ENCODE measurements around the gene FYCO1. TPM values are rescaled to one million over a fixed set of nuclear protein-coding genes. Genes with fewer than 3 reads are reported as not detected.
A peak's percentile ranks its signal among the peaks of the same experiment; 100 is the strongest.

FYCO1 gene
- total and polyA plus RNA-seq, 9 of the 15 experiments (the other 6 are each of a cell fraction or from before 2014, with no cell fraction given): 2.1 to 13.8 (median 7.4) TPM

DNA sequence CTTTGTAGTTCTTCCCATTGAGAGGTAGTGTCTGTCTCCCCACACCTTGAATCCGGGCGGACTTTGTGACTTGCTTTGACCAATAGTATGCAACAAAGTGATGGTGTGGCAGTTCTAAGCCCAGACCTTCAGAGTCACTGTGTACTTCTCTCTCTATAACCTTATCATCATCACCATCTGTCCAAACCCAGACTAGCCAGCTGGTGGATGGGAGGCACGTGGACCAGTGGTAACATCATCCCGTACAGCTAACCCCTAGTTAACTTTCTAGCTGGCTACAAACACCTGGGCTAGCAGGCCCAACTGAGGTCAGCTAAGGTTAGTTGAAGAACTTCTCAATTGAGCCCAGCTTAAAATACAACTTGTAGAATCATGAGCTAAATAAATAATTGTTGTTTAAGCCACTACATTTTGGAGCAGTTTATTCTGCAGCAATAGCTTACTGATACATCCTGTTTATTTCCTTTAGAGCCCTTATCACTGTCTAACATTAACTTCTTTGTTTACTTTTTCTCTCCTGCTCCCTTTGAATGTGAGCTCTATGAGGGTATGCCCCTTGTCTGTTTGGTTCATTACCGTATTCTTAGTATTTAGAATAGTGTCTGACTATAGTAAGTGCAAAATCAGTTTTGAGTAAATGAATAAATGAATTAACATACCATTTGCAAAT lies 120.8 kb downstream of the FYCO1 start:
- H3K79me2 ChIP-seq (ENCODE audit: control insufficient read depth, insufficient read depth, low read length): no peaks in the 10 kb centered on the region
- peak; percentile 68 for FAIRE-seq
- BruUV-seq (replicated peaks): no TSS peak
- peak; percentile 69 for ATAC-seq
- no peaks in the 10 kb centered on the region for H3K9me1 ChIP-seq (ENCODE audit: control insufficient read depth, insufficient read depth, low read length)
- DNase-seq (ENCODE audit: extremely low read depth in 1 of 4, low spot score in 3 of 4): peak; percentile 30 to 58 (median 40)
- no peaks in the 10 kb centered on the region for H4K20me1 ChIP-seq (replicated peaks; ENCODE audit: control insufficient read depth, insufficient read depth, low read length)
- intact Hi-C loops (cut with micrococcal nuclease) (no loop called here), in situ Hi-C loops (cut with MboI) (no loop called here)
- no peaks in the 10 kb centered on the region for H3K36me3 ChIP-seq (ENCODE audit: control insufficient read depth, insufficient read depth, low read length)
- 8% methylated on average over 5 of the region's 5 CpGs for WGBS (ENCODE audit: insufficient coverage, low coverage, missing lambda C conversion rate)
- no peak overlapping the region for H3K9ac ChIP-seq (ENCODE audit: insufficient read depth in 1 of 2, low read depth in 2 of 2, low read length in 2 of 2)
- H3K4me2 ChIP-seq (ENCODE audit: insufficient read depth, low read length): no peak overlapping the region
- no peak overlapping the region for H2AFZ ChIP-seq (ENCODE audit: low read depth, low read length)
- no peak overlapping the region for H3K4me3 ChIP-seq
- ChIA-PET POLR2A (interaction anchor here (1.0 to 1.3 kb wide), 3 partner anchors 10 to 34 kb away, joined by 3 to 4 read pairs (median 3); no protein-coding TSS in a partner anchor), CTCF (ENCODE audit: low intra/inter-chr PET ratio) (no interaction called here)
- H3K9me3 ChIP-seq (replicated peaks; ENCODE audit: control insufficient read depth, insufficient read depth, low read depth, low read length): no peaks in the 10 kb centered on the region
- no peak overlapping the region for H3K27ac ChIP-seq (ENCODE audit: extremely low read depth, low read depth, low read length)
- H3K27me3 ChIP-seq (ENCODE audit: control insufficient read depth in 2 of 2, insufficient read depth in 2 of 2, low read length in 2 of 2): peaks cover 0 to 8% of the 10 kb centered on the region in 2 experiments; a peak in 2 of 5 replicates
- H3K4me1 ChIP-seq (replicated peaks in 1 of 2; ENCODE audit: control insufficient read depth in 2 of 2, insufficient read depth in 2 of 2, low read length in 2 of 2): peaks cover under 1 to 4% of the 10 kb centered on the region in 2 experiments; a peak in 2 of 5 replicates
- TF ChIP-seq POLR2B (IDR thresholded peaks at IDR 0.05; ENCODE audit: low read depth, partially characterized antibody): no peak
- no peak for TF ChIP-seq STAT5B (CRISPR knock-in tag; IDR thresholded peaks at IDR 0.05)
- no peak for TF ChIP-seq ZNF644 (tag; IDR thresholded peaks at IDR 0.05; ENCODE audit: low read depth)
- TF ChIP-seq, protein P1, sequence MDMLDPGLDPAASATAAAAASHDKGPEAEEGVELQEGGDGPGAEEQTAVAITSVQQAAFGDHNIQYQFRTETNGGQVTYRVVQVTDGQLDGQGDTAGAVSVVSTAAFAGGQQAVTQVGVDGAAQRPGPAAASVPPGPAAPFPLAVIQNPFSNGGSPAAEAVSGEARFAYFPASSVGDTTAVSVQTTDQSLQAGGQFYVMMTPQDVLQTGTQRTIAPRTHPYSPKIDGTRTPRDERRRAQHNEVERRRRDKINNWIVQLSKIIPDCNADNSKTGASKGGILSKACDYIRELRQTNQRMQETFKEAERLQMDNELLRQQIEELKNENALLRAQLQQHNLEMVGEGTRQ (CRISPR knock-in tag; IDR thresholded peaks at IDR 0.05): peak; percentile 47; the same call in 1 of the 2 replicates
- peak; percentile 40; the same call in 1 of the 2 replicates for TF ChIP-seq DPF2 (IDR thresholded peaks at IDR 0.05)
- TF ChIP-seq GATA2 (CRISPR knock-in tag; IDR thresholded peaks at IDR 0.05): peak; percentile 42; the same call in 1 of the 2 replicates
- TF ChIP-seq, protein P2, sequence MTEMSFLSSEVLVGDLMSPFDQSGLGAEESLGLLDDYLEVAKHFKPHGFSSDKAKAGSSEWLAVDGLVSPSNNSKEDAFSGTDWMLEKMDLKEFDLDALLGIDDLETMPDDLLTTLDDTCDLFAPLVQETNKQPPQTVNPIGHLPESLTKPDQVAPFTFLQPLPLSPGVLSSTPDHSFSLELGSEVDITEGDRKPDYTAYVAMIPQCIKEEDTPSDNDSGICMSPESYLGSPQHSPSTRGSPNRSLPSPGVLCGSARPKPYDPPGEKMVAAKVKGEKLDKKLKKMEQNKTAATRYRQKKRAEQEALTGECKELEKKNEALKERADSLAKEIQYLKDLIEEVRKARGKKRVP (CRISPR knock-in tag; IDR thresholded peaks at IDR 0.05): no peak
- peak in 1 of 2 experiments; percentile 62; a peak in 1 of 4 replicates for TF ChIP-seq RCOR1 (IDR thresholded peaks at IDR 0.05; ENCODE audit: borderline replicate concordance in 1 of 2, low read depth in 2 of 2, low read length in 2 of 2)
- TF ChIP-seq, protein P3, sequence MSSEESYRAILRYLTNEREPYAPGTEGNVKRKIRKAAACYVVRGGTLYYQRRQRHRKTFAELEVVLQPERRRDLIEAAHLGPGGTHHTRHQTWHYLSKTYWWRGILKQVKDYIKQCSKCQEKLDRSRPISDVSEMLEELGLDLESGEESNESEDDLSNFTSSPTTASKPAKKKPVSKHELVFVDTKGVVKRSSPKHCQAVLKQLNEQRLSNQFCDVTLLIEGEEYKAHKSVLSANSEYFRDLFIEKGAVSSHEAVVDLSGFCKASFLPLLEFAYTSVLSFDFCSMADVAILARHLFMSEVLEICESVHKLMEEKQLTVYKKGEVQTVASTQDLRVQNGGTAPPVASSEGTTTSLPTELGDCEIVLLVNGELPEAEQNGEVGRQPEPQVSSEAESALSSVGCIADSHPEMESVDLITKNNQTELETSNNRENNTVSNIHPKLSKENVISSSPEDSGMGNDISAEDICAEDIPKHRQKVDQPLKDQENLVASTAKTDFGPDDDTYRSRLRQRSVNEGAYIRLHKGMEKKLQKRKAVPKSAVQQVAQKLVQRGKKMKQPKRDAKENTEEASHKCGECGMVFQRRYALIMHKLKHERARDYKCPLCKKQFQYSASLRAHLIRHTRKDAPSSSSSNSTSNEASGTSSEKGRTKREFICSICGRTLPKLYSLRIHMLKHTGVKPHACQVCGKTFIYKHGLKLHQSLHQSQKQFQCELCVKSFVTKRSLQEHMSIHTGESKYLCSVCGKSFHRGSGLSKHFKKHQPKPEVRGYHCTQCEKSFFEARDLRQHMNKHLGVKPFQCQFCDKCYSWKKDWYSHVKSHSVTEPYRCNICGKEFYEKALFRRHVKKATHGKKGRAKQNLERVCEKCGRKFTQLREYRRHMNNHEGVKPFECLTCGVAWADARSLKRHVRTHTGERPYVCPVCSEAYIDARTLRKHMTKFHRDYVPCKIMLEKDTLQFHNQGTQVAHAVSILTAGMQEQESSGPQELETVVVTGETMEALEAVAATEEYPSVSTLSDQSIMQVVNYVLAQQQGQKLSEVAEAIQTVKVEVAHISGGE (CRISPR knock-in tag; IDR thresholded peaks at IDR 0.05): no peak
- peak; percentile 77 for TF ChIP-seq CBFA2T3 (IDR thresholded peaks at IDR 0.05)
- peak in 1 of 2 experiments; percentile 59; a peak in 2 of 4 replicates for TF ChIP-seq TRIM24 (IDR thresholded peaks at IDR 0.05)
- TF ChIP-seq FOXJ3 (CRISPR knock-in tag; IDR thresholded peaks at IDR 0.05): no peak
- TF ChIP-seq, protein P4, sequence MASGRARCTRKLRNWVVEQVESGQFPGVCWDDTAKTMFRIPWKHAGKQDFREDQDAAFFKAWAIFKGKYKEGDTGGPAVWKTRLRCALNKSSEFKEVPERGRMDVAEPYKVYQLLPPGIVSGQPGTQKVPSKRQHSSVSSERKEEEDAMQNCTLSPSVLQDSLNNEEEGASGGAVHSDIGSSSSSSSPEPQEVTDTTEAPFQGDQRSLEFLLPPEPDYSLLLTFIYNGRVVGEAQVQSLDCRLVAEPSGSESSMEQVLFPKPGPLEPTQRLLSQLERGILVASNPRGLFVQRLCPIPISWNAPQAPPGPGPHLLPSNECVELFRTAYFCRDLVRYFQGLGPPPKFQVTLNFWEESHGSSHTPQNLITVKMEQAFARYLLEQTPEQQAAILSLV (tag; IDR thresholded peaks at IDR 0.05): no peak
- TF ChIP-seq ZBTB1 (CRISPR knock-in tag; IDR thresholded peaks at IDR 0.05; ENCODE audit: borderline replicate concordance, low read depth): no peak

All from K562 (cell line).